Activated CD4-positive, alpha-beta T cell treated with anti-CD3 and anti-CD28 coated beads, Interleukin-2, Interleukin-4, amounts not matched to agents 100 ng/mL and 50 ng/mL, durations not matched to agents 16 hours and 8 hours (primary cell): ENCODE measurements around the gene DIS3L2.

Source experiments
- DNase-seq: peaks from one replicate; pipeline ENCODE4 v3.0.0-alpha.2; 2020; ENCODE audit warnings: low spot score

The DIS3L2 gene

DNA sequence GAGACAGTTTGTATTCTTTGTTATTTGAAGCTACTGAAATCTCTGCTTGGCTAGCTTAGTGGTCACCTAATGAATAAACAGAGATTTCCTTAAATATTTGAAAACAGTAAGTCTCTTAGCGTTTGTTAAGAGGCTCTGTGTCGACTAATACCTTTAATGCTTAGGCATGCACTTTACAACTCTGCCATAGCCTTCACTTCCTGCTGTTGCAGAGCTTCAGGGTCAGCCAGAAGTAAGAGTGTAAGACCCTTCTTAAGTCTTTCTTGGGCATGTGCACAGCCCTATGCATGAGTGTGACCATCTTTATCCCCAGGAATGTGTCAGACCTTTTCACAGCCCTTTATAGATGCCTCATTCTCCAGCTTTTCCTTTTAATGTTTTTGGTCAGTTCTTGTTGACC lies 221.8 kb downstream of the DIS3L2 start:
- no peak for DNase-seq

DNA sequence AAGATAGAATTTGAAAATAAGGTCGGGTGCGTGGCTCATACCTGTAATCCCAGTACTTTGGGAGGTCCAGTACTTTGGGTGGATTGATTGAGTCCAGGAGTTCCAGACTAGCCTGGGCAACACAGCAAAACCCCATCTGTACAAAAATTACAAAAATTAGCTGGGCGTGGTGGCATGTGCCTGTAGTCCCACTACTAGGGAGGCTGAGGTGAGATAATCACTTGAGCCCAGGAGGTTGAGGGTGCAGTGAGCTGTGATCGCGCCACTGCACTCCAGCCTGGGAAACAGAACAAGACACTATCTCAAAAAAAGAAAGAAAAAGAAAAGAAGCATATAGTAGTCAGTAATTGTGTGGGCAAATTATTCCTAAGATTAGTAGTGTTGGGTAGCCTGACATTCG lies 222.8 kb downstream of the DIS3L2 start:
- no peak for DNase-seq

DNA sequence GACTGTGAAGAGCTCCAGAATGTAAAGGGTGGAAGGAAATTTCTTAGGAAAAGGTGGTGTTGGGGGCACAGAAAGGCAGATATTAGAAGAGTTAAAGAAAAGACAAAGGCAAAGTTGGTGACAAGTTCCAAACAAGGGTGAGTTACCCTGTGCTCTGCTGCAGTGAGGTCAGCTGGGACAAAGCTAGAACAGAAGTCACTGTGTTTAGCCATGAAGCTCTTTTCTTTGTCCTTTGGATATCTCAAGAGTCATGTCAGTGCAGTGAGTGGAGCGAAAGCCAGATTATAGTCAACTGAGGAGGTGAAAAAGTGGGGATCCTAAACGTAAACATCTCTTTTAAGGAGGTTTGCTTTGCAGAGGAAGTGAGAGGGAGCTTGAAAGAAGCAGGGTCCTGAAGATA lies 229.3 kb downstream of the DIS3L2 start:
- no peak for DNase-seq

DNA sequence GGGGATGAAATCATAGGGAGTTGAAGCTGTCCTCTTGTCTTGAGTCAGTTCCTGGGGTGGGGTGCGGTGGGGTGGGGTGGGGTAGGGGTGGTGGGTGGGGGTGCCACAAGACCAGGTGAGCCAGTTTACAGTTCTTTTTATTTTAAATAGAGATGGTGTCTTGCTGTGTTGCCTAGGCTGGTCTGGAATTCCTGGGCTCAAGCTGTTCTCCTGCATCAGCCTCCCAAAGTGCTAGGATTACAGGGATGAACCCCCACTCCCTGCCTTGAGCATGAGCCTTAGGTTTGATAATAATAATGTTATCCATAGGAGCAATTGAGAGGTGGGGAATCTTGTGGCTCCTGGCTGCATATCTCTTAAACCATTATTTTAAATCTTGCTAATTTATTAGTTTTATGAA lies 234.0 kb downstream of the DIS3L2 start:
- no peak for DNase-seq

DNA sequence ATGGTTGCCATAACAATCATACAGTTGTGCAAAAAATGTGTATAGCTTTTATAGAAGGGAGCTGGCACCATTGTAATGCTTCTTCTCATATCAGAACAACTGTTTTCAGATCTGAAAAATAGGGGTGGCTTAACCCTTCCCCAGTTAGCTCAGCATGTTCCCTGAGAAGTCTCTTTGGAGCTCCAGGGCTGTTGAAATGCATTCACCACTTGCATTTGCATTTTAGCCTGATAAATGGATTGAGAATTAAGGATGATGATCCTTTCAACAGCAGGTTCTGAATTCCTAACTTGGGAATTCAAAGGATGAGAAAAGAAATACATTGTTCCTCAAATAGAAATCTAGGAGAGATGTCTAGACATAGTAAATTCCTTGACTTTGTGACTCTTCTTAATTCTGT lies 235.3 kb downstream of the DIS3L2 start:
- DNase-seq, result no peak

DNA sequence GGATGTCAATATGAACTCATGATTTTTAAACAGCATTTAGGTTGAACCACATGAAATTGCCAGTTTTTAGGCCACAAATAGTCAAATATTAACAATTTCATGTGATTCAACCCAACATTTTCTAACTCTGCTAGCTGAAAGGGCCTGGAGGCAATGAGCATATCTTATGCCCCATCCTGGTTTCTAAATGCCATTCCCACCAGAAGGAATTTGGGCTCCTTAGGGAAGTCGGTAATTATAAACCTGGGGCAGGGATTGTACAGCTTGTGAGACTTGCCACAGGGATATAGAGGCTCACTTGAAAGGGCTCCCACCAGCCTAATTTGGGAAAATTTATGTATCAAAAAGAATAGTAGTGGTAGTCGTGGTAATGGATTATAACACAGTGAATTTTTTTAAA lies 238.7 kb downstream of the DIS3L2 start:
- no peak for DNase-seq

DNA sequence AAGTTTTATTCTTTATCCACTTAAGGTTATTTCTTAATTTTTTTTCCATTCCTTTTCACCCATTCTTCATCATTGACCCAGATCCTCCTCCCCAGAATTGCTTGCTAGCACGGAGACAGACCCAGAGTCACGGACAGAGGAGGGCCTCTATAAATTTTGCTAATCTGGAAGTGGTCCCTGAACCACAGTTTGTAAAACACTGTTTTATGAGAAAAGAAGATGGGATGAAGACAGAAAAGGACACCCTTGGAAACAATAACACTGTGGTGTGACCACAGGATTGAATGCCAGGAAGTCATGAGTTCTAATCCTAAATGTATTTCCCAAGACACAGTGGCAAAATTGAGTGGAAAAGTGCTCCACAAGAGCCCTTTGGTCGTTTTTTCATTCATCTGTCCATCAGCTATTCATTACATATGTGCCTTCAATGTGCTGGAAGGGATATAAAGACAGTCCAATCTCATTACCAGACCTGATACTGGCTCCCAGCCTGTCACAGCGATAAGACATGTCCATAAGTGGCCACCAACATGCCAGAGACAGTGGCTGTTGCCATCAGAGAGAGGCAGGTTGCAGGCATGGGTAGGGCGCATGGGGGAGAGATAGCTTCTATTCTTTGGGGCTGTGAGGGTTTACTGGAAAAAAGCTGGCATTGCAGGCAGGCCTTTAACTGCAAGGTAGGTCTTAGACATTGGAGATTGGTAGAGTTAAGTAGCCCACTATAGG lies 241.8 kb downstream of the DIS3L2 start:
- DNase-seq, result no peak

DNA sequence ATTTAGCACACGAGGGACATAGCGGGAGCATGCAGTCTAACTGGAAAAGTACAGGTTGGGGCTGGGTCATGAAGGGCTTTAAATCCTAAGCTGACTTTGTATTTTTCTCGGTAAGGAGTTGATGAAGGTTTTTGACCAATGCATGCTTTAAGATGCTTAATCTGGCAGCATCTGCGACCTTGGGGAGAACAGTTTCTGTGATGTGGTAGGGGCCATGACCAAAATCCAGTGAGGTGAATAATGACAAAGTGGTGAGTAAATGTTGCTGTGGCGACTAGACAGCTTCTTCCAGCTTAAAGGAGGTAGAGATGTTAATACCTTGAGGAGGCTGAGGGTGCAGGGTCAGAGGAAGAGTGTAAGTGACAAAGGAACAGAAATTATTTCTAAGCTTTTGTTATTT lies 242.4 kb downstream of the DIS3L2 start:
- no peak for DNase-seq

DNA sequence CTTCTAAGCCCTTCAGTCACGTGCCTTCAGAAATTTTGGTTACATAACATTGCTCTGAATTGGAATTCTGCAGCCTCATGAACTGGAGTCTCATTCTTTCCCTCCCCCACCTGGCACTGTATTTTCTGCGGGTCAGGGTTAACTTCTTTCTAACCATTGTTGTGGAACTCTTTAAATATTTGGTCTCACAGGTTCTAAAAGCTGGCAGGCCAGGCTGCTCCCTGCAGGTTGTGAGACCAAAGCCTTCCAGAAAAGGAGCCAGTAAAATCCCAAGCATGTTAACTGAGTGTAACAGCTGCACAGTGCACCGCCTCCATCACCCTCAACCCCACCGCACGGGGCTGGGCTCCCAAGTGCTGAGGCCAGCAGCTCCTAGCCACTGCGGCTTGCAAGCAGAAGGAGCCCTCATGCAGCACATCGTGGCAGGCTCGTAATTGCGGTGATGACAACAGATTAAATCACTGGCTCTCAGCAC lies 243.0 kb downstream of the DIS3L2 start:
- DNase-seq, result no peak

DNA sequence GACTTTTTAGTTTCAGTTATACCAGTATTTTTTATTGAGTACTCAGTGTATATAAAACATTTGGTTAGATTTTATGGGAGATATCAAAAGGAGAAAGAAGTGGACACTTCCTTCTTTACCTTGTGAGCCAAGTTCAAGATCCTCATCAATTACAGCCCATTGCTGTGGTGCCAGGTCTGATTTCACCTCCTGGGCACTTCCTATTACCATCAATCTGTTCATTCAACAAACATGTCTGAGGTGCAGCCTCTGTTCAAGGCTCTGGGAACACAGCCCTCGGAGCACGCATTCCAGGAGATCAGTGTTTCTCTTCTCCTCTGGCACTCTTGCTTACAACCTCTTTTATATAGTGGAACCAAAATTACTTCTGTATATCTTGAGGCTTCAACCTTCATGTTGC lies 245.7 kb downstream of the DIS3L2 start:
- DNase-seq, result no peak

DNA sequence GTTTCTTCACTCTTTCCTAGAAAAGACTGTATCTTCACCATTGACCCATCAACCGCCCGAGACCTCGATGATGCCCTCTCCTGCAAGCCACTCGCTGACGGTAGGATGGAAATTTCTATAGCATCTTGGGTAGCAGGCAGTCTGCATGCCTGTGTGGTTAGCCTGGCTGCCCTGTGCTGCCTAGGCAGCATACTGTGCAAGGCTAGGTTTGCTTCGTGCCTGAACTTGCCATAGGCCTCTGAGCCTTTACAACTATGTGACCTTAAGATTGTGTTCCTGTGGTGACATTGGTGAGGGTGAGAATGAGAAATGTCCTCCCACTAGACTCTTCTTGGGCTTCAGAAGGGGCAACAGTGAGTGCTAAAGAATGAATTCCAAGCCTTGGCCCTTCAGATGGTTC lies 248.8 kb downstream of the DIS3L2 start:
- no peak for DNase-seq

DNA sequence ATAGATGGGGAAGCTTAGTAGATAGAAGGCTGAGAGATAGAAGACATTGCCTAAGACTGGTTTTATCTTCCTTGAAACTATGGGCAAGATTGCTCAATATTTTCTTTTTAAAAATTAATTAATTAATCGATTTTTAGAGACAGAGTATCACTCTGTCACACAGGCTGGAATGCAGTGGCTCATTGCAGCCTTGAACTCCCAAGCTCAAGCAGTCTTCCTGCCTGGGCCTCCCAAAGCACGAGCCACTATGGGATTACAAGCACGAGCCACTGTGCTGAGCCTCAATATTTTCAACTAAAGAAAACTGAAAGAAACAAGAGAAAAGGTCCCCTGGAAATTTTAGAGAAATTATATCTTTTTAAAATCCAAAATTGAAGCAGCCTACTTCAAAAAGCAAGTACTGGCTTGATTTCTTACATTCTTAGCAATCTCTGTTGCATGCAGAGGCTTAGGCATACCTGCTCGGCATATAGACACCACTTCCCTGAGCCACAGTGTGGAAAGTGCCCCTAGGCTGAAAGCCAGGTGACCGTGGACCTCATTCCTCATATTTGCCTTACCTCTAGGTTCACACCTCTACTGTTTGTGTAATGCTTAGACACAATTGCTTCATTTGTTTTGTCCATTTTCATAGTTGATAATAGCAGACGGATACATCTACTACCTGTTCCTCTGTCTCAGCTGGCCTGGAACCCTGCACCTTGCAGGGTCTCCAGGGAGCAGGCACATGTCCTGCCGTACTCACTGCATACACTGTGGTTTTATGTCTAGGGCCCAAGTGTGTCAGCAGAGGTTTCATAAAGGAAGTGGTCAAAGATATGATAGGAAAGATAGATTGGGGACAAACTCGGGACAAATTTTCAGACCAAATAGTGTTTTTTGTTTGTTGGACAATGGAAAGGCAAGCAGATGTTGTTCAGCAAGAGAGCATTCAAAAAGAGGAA lies 250.5 kb downstream of the DIS3L2 start:
- DNase-seq, result no peak

DNA sequence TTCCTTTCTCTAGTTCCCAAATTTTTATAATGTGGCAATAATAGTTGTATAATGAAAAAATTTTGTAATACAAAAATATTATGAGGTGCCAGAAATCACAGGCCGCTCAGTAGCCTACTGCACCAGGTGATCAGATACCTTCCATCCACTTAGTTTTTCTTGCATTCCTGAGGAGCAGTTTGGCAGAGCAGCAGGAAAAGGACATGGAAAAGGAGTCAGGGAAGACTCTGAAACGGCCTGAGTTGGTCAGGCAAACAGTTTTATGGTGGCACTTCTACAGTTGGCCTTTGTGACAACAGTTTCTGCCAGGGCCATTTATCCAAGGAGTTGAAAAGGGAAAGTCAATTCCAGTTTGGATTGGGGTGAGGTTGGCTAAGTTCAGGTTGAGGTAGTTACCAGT lies 251.7 kb downstream of the DIS3L2 start:
- DNase-seq, result no peak

DNA sequence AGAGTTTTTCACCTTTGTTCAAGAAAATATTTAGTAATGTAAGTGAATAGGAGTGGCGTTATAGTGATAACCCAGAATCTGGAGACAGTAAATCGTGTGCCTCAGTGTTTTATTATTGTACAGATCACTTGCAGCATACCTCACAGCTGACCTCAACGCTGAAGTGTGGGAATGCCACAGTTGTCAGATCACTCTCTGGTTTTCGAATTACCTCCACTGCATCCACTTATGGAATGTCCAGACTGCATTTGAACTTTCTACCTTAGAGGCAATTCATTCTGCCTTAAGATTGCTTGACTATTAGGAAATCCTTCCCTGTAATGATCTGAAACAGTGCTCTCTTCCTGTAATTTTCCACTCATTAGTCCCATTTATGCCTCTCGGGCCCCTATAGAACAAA lies 252.5 kb downstream of the DIS3L2 start:
- no peak for DNase-seq

DNA sequence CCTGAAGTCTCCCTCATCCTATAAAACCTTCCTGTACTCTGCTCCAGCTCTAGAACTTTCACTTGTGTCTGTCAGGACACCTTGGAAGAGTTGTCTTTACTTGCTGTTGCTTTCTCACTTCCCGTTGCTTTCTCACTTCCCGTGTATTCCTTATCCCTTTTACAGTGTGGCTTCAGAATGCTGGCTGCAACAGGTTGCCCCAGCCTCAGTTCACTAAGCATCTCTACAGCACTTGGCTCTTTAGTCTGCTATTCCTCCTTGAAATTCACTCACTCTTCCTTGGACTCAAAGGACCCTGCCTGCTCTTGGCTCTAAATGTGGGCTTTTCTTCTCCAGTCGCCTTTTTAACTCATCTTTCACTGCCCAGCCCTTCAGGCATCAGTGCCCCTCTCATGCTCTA lies 254.5 kb downstream of the DIS3L2 start:
- DNase-seq, result no peak

DNA sequence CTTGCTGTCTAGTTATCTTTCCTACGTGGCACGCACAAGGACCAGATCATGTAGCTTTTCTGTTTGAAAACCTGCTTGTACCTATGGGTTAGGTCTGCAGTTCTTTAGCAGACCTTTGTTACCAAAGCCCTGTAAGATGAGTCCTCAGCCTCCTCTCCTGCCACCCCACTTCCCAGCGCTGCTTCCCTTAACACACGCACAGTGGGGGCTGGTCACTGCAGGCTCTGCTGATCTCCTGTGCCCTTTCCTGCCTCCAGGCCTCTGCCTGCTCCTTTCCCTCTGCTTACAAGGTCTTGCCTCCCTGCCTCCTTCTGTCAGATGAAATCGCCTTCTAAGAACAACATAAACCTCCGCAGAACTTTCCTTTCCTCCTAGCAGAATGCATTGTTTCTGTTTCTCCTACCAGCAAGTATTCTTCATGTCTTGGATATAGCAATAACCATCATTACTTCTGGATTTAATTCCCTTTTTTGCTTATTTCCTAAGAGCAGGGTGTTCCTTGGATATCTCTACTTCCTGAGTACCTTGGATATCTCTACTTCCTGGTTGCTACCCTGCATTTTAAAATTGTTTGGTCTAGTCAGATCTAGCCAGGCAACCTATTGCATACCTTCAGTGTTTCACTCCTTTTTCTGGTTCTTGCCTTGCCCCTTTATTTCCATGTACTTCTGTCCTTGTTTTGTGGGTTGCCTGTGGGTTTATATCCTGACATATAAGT lies 257.4 kb downstream of the DIS3L2 start:
- no peak for DNase-seq

DNA sequence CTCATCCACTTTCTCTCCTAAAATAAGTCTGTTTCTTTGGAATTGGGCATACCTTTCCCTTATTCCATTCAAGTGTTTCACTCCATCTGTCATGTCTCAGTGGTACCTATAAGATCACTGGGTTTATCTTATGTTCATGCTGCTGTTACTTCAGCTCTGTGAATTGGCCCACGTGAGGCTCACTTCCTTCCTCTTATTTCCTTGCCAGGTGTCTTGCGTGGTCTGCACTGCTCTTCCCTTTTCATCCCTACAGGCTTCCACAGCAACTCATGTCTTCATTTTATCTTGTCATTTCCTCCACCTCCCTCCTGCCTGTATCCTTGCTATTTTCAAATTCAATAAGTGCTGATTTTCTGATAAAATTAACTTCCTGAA lies 258.0 kb downstream of the DIS3L2 start:
- DNase-seq, result no peak

DNA sequence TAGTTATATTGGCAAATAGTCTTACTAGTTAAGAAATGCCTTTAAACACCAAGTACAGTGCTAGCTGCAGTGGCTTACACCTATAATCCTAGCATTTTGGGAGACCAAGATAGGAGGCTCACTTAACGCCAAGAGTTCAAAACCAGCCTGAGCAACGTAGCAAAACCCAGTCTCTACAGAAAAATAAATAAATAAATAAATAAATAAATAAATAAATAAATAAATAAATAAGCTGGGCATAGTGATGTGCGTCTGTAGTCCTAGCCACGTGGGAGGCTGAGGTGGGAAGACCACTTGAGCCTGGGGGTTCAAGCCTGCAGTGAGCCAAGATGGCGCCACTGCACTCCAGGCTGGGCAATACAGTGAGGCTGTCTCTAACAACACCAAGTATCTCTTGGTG lies 258.4 kb downstream of the DIS3L2 start:
- no peak for DNase-seq

DNA sequence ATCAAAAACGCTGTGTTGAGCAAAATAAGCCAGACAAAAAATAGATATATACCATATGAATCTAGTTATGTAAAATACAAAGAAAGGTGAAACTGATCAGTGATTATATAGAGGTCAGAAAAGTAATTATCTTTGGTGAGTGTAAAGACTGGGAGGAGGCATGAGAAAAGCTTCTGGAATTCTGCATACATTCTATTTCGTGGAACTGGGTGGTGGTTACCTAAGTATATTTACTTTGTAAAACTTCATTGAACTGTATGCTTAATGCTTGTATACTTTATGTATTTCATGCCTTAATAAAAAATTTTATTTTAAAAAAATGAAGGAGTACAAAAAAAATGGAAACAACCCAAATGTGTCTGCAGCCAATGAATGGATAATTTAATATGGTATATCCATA lies 263.9 kb downstream of the DIS3L2 start:
- no peak for DNase-seq

DNA sequence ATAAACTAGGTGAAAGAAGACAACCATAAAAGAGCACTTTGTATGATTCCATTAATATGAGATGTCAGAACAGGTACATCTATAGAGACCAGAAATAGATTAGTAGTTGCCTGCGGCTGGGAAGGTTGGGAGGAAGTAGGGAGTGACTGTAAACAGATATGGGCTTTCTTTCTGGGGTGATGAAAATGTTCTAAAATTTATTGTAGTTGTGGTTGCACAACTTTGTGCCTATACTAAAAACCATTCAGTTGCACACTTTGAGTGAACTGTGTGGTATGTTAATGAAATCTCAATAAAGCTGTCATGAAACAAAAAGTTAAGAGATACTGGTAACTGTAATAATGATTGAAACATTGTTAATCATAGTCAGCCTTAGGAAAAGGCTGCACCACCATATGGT lies 264.4 kb downstream of the DIS3L2 start:
- no peak for DNase-seq

DNA sequence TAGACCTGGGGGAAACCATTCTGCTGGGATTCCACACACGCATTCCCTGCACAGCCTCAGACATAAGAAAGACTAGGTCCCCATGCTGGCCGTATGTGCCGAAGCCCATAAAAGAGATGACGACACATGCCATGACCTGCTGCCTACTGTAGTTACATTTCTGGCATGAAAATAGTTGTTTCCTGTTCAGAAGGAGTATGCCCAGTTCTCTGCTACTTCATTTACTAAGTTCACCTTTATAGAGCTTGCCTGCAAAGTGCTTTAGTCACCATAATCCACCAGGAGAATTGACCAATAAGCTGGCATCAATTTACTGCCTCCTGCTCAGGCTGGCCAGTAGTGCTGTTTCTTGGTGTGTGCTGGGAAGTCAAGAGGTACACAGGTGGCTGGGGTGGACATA lies 266.8 kb downstream of the DIS3L2 start:
- no peak for DNase-seq

DNA sequence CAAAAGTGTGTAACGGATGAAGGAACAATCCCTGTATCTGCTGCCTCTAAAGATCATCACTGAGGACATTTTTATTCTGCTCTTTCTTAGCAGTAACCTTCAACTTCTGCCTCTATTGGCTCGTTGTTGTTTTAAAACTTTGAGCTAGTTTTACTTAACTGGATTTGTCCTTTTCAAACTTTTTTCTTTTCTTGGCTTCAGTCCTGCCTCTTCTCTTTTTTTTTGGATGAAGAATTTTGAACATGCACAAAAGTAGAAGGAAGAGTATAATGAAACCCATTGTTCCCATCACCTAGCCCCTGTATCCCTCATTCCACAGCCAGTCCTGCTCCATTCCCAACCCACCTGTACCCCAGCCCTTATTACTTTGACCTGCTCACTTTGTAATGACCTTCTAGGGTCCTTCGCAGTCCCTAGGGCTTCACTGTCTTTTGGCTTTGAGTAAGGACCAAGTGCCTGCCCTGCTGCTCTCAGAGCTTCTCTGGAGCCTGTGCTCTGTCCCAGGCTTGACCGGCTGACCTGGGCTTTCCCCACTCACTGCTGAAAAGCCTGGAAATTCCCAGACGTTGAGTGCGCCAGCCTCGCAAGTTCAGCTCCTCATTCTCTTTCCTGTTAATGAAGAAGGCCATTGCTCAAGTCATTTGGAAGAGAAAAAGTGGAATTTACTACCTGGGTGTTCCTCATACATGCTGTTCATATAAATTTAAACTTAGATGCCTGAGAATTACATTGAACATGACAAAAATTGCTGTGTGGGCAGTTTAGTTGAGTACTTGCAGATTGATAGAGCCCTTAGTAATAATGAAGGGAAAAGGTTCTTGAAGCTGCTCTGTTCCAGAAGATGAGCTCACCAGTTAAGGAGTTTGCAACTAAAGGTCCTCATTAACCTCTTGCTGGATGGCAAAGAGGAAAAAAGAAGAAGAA lies 267.7 kb downstream of the DIS3L2 start:
- DNase-seq, result no peak
